NCI-H526 (cell line): ENCODE results near the gene OLFML1.

ENCODE experiments used
- DNase-seq, 2 experiments: peaks; one replicate each; lab custom pipeline; 2025; lab: John Stamatoyannopoulos, UW

The OLFML1 gene

DNA sequence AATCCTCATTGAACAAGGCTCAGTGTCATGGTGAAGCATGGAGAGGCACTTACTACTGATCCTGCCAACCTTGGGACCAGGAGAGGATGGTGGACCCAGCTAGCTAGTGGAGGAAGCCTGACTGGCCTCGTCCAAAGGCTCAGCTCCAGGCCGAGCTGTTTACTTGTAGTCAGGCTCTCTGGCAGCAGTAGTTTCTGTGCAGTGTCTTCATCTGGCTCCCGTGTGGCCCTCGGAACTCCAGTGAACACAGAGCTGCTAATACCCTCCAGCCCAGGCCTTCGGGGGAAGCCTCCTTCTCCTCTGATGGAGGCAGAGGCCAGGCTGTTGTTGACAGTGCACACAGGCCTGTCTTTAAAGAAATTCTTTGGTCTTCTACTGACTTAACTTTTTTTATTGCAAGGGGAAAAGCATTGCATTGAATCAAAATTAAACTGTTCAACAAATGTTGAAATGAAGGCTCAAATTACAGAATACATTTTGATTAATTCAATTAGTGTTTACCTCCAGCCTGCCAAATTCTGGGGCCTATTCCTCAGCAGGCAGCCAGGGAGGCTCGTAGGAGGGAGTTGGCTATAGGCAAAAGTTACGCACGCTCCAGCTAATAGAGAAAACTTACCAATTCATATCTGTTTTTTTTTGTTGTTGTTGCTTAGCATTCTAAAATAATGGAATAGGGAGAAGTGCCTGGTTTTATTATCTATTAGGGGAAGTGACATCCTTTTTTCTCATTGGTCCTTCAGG is 47.3 kb downstream of the OLFML1 start:
- no peak for DNase-seq

DNA sequence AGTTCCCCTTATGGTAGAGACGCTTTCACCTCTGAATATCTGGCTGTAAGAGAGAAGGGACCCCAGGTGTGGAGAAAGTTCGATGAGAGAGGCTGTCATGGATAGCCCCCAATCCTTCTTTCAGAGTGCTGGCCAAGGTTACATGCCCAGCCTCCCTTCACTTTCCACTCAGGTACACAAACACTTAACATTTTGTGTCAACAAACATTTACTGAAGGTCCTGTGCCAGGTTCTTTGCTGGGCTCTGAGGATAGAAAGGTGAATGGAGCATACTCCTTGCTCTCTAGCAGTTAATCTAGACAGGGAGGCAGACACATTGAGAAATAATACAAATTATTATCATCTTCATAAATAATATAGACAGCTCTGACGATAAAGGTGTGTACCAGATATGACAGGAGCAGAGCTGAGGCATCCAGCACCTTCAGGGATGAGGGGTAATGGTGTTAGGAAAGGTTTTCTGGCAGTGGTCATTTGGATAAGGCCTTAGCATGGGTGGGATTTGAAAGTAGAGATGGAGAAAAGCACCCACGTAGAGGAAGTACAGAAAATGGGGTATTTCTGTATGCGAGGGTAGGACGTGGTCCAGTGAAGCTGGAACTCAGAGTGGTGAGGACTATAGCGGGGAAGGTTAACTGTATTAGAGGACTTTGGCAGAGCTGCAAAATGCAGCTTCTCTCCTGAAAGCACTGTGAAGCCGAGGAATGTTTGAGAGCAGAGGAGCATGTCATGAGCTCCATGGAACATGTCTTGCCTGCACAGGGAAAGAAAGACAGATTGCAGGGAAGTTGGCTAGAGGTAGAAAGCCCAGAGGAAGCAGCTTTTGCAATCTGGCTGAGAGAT is 48.1 kb downstream of the OLFML1 start:
- no peak for DNase-seq

DNA sequence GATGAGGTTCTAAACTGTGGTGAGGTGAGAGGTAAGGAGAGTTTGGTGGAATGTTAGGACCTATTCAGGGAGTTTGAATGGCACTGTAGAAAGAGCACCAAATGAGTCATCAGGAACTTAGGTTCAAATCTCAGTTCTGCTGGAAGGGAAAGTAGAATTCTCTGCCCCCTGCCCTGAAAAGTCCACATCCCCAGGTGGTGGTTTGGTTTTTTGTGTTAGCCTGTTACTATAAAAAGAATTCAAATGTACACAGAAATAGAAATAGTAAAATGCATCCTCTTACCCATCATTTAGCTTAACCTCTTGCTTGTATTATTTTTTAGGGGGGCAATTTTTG is 48.7 kb downstream of the OLFML1 start:
- no peak for DNase-seq

DNA sequence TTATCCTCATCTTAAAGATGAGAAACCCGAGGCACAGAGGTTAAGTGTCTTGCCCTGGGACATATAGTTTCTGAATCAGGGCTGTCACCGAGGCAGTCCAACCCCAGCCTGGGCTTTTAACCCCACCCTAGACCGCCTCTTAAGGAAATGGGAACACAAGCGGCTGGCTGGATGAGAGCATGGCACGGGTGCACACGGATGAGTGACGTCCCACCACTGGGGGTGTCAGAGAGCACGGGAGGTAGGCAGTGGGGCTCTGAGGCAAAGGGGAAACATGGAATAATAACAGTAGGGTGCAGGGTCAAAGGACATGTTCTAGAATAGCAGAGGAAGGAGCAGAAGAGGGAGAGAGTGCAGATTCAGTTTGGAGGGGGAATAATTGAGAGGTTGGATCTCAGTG is 50.8 kb downstream of the OLFML1 start:
- DNase-seq: peak in 1 of 2 experiments; percentile 38

DNA sequence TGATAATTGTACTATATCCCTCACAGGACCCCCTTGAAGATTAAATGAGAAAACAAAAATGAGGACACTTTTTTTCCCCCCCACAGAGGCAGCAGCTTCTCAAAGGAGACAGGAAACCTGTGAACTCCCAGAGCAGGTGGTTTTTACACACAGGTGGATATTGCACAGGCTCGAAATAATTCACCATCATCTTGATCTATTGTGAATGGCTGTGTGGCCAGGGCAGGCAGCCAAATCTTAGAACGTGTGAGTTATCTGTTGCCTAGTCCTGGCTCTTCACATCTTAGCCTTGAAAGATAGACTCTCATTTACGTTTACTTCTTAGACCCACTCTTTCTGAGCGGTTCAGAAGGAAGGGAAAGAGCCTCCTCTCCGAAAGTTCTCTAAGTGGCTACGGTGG is 52.0 kb downstream of the OLFML1 start:
- DNase-seq: no peak

DNA sequence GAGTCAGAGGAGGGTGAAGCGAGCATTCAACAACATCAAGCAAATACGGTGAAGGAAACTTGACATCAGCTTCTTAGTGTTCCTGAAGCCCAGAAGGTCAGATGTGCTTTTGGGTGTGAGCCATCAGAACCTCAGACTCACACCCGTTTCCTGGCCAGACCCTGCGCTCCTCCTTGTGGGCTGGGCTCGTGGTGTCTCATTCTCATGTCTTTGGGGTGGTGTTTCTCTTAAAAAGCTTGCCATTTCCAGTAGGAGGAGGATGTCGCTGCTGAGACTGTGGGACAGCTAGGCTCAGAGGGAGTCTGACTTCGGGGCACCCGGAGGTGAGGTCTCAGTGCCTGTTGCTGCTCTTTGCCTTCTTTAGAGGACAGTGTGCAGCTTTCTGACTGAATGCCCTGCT is 52.7 kb downstream of the OLFML1 start:
- DNase-seq: no peak

DNA sequence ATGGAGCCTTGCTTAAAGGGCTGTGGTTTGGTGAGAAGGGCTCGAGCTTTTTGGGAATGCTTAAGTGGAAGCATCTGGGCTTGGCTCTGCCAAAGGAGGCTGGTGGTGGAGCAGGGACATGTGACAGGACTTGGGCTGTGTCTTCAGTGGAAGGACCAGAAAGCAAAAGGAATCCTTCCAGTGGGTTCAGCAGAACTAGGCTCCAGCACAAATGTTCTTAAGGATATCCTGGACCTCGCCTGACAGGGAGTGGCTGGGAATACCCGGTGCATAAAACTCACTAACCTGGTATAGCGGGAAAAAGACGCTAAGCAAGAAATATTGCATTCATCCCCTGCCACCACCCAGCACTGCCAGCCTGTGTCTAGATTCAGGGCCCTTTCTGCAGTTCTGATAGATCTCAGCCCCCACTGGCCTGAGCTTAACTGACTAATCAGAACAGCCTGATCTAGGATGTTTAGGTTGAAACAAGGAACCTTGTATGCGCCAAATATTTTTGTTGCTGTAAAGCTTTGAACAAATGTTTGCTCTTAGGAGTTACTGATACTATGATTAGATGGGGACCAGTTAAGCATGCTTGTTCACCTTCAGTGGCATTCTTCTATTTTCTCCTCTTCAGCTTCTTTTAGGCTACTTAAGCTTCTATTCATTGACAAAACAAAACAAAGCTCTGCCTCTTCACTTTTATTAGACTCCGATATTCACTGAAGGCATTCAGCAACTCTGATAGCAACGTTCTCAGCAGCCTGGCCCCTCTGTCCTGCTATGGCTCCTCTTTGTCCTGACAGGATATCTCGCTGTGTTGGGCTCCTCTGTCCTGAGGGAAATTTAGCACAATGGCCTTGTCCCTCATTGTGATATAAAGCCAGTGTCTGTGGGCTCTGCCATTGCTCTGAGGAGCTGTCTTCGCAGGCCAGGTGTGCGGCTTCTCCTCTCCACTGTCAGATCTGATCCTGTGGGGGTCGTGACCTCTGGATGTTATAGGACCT is 53.5 kb downstream of the OLFML1 start:
- DNase-seq: no peak

DNA sequence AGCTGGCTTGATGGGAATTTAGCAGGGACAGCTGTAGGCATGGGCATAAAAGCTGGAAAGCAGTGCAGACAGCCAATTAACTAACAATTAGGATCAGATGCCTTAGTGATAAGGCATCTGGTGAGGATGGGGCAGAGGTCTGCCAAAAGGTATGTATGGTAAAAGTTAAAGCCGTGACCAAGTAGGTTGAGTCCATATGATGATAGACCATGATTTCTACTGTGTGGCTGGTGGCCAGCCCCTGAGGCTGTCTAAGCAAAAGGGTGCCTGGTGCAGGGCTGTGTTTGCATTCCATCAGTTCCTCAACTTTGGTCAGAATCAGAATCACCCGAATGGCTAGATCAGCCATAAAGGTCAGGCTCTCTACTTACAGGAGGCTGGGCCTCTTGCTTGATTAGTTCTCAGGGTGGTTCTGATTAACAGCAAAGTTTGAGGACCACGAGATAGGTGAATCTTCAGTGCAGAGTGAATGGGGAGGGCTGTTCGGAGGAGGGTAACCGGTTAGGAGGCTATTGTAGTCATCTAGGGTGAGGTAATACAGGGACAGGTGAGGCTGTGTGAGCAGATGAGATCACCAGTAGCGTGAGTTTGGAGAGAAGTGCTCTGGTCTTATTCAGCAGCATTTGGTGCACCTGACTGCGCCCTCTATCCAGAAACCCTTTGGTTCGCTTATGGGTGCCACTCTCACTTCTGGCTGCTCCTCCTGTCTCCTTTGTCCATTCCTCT is 55.7 kb downstream of the OLFML1 start:
- DNase-seq: no peak

DNA sequence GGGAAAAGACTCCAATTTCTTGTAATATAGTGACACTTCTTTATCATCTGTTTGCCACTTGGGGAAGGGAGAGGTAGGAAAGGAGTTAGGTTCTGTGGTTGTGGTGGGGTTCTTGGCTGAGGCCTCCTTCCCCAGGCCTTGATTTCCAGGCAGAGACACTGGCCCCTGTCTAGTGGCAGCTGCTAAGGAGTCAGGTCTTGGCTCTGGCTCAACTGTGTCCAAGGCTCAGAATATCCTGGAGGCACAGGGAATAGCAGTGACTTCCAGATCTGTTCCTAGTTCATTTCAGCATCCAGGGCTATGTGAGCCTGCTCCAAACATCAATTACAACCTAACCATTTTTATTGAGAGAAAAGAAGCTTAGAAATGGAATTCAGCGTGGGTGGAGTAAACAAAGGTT is 58.0 kb downstream of the OLFML1 start:
- no peak for DNase-seq

DNA sequence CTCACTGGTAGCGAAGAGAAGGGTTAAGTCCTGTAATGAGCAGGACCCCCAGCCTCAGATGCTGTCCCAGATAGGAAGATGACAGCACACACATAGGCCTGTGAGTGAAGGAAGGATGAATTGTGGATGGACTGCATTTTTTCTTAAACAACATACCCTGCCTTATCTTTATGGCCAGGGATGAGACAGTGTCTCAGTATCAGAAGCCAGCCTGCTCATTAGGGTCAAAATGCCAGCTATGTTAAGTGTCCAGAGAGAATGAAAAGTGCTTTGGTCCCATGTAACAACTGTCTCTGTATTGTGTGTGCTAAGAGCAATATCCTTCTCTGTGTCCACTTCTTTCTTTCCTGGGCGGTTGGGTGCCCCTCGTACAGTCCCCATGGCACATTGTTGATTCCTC is 58.7 kb downstream of the OLFML1 start:
- DNase-seq: no peak

DNA sequence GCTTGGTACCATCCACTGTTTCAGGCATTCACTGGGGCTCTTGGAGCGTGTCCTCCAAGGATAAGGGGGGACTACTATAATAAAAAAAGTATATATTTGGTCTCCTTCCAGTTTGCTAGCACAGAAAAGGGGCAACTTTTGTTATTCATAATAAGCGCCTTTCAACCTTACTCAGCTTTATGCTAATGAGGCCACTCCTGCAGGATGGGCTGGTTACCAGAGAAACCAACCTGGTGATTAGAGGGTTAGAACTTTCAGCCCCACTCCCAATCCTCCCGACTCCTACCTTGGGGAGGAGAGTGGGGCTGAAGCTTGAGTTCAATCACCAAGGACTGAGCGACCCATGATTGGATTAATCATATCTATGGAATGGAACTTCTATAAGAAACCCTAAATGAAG is 60.3 kb downstream of the OLFML1 start:
- DNase-seq: no peak

DNA sequence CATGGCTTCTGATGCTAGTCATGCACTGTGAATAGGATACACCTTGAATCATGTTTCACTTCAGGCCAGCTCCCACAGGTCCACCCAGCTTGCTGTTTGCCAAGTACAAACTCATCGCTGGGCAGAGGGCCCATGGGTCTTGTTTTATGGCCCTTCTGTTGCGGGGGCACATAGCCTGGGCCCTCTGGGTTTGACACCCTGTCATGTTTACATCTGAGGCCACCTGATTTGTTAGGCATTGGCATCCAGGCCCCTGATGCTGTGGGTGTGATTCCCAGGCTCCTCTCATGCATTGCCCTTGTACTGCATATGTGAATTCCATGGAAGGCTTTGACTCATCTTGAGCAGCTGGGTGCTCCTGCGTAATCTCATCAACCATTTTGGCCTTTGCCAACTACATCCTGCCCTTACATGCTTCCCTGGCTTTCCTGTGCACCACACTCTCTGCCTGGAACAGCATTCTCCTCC is 61.1 kb downstream of the OLFML1 start:
- no peak for DNase-seq

DNA sequence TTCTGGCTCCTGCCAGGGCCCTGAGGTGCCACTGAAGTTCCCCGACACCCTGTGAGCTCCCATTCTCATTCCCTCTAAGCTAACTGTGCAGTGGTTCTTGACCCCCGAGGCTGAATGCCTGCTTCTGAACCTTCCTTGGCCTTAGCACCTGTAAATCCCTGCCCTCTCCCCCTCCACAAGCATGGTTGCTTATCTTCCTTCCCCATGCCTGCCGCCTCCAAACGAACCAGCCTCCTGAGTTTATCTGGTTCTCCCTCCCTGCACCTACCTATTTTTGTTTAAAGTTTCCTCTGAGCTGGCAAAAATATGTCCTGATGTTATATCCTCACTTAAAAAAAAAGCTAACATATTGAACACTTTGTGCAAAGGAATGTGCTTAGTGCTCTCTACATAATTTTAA is 62.4 kb downstream of the OLFML1 start:
- no peak for DNase-seq

DNA sequence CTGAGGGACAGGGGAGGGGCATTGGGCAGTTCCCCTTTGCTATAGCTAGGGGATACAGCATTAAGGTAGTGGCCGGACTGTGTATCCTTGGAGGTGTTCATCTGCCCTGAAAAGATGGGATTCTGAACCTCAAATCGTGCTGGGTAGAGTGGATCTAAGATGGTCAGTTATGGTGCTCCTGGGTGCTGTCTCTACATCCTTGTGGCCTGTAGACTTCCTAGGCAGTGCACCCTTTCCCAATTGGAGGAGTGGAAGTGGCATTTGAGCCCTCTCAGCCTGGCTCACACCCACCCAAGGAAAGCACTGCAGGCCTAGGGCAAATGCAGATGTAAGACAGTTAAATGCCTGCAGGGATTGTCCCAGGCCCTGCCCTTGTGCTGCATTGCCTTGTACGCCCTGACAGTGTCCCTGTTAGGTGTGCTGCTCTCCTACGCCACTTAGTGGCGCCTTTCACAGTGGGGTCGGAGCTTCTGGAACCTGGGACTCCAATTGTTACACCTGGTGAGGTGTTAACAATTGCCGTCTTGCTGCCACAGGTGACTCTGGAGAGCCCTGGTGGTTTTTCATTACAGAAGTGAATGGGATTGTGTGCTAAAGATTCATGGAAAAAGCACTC is 63.5 kb downstream of the OLFML1 start:
- DNase-seq: peak; percentile 17 to 79

DNA sequence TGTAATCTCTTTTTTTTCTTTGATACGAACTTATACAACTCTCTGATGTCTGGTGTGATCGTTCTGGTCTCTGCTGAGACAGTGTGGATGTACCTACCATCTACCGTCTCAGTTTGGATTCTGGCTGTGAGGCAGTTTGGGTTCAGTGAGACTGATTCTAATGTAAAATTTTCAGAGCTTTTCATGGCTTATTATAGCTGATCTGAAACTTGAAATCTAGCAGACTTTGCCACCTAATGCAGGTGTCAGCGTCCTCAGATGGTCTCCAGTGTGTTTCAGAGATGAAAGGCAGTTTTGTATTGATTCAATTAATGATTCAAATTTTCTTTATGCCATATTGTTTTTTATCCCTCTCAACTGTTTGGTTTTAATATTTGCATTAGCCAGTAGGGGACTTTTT is 64.4 kb downstream of the OLFML1 start:
- no peak for DNase-seq

DNA sequence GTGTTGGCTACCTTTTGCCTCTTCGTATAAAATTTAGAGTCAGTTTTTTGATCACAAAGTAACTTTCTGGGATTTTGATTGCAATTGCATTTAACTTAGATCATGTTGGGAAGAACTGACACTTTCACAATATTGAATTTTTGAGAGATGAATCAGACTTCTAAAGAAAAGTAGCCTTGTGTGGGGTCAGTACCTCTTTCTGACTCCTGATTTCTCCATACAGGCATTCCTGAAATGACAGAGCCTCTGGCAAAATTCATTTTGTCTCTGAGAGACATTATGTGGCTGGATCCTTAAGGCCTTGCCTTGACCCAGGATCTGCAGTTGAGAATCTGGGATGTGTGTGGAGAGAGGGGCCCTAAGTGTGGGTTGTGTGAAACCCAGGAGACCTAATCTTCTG is 66.3 kb downstream of the OLFML1 start:
- no peak for DNase-seq

DNA sequence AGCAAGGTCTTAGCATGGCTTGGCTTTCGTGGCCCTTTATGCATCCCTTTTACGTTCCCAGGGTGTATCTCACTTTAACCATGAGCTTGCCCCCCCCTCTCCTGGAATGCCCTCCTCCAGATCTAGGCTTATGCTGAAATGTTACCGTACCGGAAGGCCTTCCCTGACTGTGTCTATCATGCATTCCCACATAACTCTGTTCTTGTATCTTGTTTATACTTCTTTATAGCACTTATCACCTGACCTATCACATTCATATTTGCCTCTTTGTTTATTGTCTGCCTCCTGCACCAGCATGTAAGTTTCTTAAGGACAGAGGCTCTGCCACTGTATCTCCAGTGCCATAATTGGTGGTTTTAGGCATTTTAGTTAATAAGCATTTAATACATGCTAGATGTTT is 67.4 kb downstream of the OLFML1 start:
- no peak for DNase-seq

DNA sequence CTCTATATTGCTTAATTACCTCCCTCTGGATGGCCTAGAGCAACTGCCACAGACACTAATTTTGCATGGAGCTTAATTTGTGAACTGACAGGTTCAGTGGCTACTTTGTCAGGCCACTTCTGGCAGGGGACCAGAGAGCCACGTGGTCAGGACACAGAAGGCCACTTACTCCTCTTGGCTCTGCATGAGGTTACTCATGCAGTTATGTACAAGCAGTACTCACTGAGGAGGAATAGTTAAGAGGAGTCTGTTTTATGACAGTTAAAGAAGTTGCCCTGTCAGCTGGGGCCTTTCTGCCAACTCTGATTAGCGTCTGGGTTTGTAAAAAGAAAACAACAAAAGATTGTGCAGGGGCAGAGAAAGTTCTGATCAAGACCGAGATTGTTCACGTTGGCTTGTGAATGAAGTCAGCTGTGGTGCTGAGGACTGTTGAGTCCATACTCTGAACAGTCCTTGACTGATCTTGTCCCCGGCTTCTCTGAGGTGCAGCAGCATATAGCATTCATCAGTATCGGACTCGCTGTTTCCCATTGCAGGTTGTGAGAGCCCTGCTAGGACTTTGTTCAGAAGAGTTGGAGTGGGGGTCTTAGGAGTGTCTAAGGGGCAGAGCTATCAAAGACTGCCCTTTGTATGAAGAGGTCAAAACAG is 69.9 kb downstream of the OLFML1 start:
- peak; percentile 25 to 32 for DNase-seq

DNA sequence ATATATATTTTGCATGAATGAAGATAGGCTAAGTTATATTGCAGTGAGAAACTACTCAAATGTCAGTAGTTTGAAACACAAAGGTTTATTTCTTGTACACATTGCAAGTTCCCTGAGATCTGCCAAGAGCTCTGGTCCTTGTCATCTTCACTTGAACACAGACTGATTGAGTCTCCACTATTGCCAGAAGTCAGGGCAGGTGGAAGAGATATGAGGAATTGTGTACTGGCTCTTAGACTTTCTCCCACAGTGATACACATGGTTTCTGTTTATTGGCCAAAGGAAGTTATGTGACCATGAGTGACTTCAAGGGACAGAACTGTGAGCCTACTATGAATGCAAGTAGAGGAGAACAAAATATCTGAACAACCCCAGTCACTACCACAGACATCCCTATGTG is 72.7 kb downstream of the OLFML1 start:
- no peak for DNase-seq

DNA sequence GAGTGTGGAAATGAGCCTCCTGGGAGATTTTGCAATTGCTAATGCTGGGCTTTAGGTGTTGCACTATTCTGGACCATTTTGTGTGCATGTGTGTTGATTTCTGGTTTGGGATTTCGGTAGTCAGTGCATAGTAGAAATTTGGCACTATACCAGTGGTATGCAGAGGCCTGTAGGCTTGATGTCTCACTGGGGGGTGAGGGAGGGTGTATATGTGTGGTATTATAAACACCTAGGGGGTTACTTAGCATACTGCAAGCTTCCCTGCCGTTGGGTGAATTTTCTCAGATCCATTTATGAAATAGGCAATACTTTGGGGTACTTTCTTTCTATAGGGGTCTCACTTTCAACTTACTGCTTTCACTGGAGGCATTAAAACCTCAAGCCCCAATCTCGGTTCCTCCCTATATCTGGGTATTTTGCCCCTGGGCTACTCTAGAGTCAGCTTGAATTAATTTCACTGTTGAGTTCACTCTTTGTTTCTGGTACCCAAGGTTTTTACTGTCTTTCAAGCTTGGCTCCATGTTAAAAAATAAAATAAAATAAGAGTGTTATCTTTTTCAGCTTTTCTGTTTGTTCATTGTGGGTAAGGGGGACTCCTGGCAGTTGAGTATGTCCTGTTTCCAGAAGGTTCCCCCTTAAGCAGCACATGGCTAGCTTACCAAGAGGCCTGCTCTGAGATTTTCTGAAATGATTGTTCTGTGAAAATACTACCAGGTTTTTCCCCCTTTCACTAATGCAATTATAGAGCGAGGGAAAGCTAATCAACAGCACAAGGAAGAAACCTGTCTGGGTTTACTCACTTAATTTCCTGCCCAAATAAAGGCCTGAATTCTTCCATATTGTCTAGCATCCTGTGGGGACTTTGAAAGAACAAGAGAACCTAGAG is 74.3 kb downstream of the OLFML1 start:
- DNase-seq: no peak
